ENCODE results near the gene LDB2.

DNA sequence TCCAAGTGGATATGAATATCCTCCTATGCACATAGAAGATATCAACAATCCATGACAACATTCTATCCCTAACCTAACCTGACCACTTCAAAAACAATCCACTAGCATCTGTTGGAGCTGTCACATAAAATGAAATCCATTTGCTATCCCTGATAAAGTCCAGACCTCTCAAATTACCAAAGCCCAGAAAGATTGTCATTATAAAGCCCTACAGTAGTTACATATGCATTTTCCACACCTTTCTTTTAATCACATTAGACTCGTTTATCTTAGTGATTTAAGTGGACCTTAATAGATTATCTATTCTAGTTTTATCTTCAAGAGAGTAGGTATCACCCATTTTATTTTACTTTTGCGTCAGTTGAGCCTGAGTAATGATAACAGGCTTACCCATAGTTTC, 30.6 kb downstream of the LDB2 start:
- TF ChIP-seq, protein P1, sequence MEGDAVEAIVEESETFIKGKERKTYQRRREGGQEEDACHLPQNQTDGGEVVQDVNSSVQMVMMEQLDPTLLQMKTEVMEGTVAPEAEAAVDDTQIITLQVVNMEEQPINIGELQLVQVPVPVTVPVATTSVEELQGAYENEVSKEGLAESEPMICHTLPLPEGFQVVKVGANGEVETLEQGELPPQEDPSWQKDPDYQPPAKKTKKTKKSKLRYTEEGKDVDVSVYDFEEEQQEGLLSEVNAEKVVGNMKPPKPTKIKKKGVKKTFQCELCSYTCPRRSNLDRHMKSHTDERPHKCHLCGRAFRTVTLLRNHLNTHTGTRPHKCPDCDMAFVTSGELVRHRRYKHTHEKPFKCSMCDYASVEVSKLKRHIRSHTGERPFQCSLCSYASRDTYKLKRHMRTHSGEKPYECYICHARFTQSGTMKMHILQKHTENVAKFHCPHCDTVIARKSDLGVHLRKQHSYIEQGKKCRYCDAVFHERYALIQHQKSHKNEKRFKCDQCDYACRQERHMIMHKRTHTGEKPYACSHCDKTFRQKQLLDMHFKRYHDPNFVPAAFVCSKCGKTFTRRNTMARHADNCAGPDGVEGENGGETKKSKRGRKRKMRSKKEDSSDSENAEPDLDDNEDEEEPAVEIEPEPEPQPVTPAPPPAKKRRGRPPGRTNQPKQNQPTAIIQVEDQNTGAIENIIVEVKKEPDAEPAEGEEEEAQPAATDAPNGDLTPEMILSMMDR (IDR thresholded peaks at IDR 0.05), result no peak
- TF ChIP-seq ZFX (IDR thresholded peaks at IDR 0.05; ENCODE audit: borderline replicate concordance), result no peak
